ENCODE results near the gene SLC25A13.

DNA sequence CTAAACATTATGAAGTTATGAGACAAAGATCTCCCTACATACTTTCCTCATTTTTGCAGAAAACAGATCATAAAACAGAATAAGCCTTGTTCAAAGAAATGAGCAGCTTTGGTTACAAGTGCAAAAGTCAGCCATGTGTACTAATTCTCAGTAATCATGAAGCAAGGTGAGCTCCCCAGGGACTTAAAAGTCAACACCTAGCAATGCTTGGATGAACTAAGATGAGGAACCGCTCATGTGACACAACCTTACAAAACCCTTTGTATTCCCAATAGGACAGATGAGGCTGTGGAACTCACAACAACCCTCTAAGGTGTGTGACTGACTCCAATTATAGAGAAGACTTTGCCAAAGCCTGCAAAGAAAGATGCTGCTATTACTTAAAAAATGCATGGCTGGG is 154.5 kb downstream of the SLC25A13 start:
- TF ChIP-seq, protein P1, sequence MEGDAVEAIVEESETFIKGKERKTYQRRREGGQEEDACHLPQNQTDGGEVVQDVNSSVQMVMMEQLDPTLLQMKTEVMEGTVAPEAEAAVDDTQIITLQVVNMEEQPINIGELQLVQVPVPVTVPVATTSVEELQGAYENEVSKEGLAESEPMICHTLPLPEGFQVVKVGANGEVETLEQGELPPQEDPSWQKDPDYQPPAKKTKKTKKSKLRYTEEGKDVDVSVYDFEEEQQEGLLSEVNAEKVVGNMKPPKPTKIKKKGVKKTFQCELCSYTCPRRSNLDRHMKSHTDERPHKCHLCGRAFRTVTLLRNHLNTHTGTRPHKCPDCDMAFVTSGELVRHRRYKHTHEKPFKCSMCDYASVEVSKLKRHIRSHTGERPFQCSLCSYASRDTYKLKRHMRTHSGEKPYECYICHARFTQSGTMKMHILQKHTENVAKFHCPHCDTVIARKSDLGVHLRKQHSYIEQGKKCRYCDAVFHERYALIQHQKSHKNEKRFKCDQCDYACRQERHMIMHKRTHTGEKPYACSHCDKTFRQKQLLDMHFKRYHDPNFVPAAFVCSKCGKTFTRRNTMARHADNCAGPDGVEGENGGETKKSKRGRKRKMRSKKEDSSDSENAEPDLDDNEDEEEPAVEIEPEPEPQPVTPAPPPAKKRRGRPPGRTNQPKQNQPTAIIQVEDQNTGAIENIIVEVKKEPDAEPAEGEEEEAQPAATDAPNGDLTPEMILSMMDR (IDR thresholded peaks at IDR 0.05): no peak
- no peak for TF ChIP-seq CBFB (CRISPR knock-in tag; IDR thresholded peaks at IDR 0.05; ENCODE audit: low read depth)
- TF ChIP-seq, protein P2, sequence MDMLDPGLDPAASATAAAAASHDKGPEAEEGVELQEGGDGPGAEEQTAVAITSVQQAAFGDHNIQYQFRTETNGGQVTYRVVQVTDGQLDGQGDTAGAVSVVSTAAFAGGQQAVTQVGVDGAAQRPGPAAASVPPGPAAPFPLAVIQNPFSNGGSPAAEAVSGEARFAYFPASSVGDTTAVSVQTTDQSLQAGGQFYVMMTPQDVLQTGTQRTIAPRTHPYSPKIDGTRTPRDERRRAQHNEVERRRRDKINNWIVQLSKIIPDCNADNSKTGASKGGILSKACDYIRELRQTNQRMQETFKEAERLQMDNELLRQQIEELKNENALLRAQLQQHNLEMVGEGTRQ (CRISPR knock-in tag; IDR thresholded peaks at IDR 0.05): no peak
